Omental fat pad (tissue), 4 donors: ENCODE data around the gene FAP. TPM values are rescaled to one million over a fixed set of nuclear protein-coding genes. Genes with fewer than 3 reads are reported as not detected.

Experiments used
- ATAC-seq: fragments of 150-250 bp; one replicate; pipeline ENCODE4 v1.9.1; 2016; ENCODE audit warnings: mild to moderate bottlenecking, moderate library complexity; ENCODE audit not compliant: low FRiP score
- DNase-seq: peaks from one replicate; pipeline ENCODE4 v3.0.0-alpha.2; 2019; ENCODE audit warnings: low spot score
- CTCF ChIP-seq, 3 donors: fragments of 450-650 bp; IDR thresholded peaks; one replicate each; pipeline ENCODE4 v1.5.1; 2016 to 2017; ENCODE audit warnings: antibody characterized with exemption in 3 of 3, mild to moderate bottlenecking in 3 of 3, moderate library complexity in 2 of 3
- total RNA-seq, 4 donors: library from RNA; depleted of rRNA; stranded (reverse); fragments of >200 nt; gene quantifications; one replicate each; pipeline ENCODE4 v1.1.0, GENCODE V29; 2016

FAP gene
- total RNA-seq, 4 donors from 2014 or later = 2.8 to 20.5 (median 9.1) TPM

DNA sequence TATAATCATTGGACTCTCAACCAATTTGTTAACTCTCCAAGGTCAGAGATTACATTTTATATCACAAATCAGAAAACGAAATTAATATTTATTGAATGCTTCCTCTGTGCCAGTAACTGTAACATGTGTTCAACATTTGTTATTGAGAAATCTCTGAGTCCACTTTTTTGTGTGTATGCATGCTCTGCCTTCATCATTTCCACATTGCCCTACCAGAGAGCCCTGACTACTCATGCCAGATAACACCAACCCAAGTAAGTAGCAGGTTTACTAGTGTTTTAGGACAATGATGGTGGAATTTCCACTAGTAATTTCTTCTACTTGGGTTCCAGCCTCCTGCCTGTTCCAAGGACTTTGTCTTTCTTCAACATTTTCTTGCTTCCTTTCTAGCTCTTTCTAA, 14.2 kb upstream of the FAP start:
- DNase-seq (no peak), ATAC-seq (no peak)
- no peak for TF ChIP-seq CTCF (IDR thresholded peaks at IDR 0.05)

DNA sequence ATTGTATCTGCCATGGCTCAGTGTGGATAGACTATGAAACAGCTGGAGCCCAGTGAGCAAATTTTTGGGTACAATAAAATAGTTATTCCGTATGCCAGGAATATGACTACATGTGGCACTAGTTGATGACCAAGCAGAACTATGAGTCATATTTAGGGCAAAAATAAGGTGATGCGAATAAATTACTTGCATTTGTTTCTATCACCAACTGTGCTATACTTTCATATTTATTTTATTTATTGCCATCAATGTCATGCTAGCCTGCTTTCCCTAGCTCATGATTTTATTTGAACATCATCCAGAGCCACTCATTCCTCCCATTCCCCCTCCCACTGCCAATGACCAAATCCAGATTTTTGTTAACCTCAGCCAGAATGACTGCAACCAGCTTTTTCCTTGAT, 13.3 kb upstream of the FAP start:
- DNase-seq (no peak), ATAC-seq (no peak)
- TF ChIP-seq CTCF (IDR thresholded peaks at IDR 0.05) = no peak

DNA sequence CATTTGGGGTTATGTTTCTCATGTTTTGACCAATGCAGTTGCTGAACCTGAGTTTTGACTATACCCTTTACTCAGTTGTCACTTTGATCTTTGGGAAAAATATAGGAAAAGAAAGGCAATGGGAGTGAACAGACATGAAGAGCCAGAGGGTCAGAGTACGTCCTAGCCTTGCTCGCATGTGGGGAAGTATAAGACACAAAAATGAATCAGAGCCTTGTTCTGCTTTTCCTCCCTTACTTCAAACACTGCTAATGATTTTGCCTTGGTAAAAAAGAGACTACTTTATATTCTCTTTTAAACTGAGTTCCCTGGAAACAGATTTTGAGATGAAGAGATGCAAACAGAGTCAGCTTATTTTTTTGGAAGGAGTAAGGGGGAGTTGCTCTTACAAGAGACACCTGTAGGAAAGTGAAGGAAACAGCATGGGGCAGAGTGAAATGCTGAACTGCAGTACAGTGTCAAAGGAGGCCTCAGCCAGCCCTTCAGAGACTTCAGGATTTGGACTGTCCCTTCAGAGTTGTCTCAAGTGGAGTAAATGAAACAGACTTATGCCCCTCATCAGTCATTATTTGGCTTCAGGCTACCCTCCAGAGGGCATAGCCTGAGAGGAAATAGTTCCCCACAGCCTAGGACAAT, 11.1 kb upstream of the FAP start:
- ATAC-seq (no peak), DNase-seq (no peak)
- no peak for TF ChIP-seq CTCF (IDR thresholded peaks at IDR 0.05)

DNA sequence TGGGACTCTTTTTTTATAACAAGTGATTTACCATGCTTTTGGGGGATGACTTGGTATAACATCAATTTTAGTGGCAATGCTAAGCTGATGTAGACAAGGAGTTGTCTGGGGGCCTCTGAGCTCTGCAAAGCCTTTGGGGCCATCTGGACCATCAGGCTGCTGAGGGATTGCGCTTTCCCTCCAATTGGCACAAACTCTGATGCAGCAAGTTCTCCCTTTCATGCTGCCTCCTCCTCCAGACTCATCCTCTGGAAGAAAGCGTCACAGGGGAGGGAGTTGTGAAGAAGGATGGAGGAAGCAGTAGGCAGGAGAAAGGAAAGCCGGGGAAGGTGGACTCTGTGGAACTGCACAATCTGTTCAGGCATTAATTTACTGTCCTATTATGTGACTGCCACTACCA, 10.2 kb upstream of the FAP start:
- no peak for ATAC-seq
- DNase-seq = no peak
- no peak for TF ChIP-seq CTCF (IDR thresholded peaks at IDR 0.05)

- no peak for ATAC-seq
- no peak for TF ChIP-seq CTCF (IDR thresholded peaks at IDR 0.05)
- DNase-seq = no peak
These were observed 8.9 kb upstream of the FAP start for GRCh38 chr2:162252153-162252552.

- no peak for DNase-seq
- no peak for ATAC-seq
- no peak for TF ChIP-seq CTCF (IDR thresholded peaks at IDR 0.05)
These were observed 2.5 kb upstream of the FAP start for GRCh38 chr2:162245781-162246180.

DNA sequence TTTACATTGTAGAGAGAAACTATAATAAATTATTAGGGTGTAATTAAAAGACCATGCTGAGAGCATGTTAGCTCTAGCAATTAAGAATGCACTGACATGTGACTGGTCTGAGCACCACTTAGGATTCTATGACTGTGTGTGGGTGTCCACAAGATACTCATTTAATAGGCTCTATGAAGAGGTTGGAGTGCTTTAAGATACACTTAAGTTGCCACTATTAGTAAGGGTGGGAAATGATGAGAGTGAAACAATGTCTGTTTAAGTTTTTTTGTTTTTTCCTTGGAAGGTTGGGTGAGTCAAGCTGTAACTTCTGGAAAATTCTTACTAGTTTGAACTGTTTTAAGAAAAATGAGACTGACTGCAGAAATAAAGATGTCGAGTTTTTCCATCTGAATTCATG, 1.8 kb upstream of the FAP start:
- ATAC-seq (peak; percentile 35), DNase-seq (no peak)
- no peak for TF ChIP-seq CTCF (IDR thresholded peaks at IDR 0.05)
